PC-3 (cell line): ENCODE data around the gene POTEF. TPM values are rescaled to one million over a fixed set of nuclear protein-coding genes. Genes with fewer than 3 reads are reported as not detected.
"Not testable (repeated sequence)": the region's sequence is repeated elsewhere in the genome, so short reads cannot be mapped to it uniquely, and the experiment has no call there.

Experiments used
- ATAC-seq: fragments of 200-7000 bp; cut with Tn5 transposase; 2 replicates; pipeline ENCODE4 v1.9.1; 2020; ENCODE audit warnings: mild to moderate bottlenecking, moderate library complexity
- BruUV-seq: library from RNA; stranded (reverse); fragments of 400-500 nt; replicated peaks from 2 replicates; lab custom pipeline; 2021; lab: Mats Ljungman, UMichigan
- CTCF ChIA-PET: fragments of 300-600 bp; sonication (Branson Sonifier 250); formaldehyde crosslinking; loops from one replicate; lab custom pipeline; 2022; ENCODE audit warnings: antibody characterized with exemption; lab: Charles Lee
- POLR2A ChIA-PET: fragments of 300-600 bp; sonication (Branson Sonifier 250); formaldehyde crosslinking; loops from one replicate; lab custom pipeline; 2022; ENCODE audit warnings: antibody characterized with exemption; ENCODE audit not compliant: unreplicated experiment; lab: Charles Lee
- DNase-seq: peaks from one replicate; pipeline ENCODE4 v3.0.0-alpha.2; 2015
- H2AFZ ChIP-seq: fragments of 300-600 bp; sonication (generic); 2 replicates; pipeline ENCODE4 v1.6.0; 2016; ENCODE audit warnings: antibody characterized with exemption, low read length
- H3F3A ChIP-seq: fragments of 300-600 bp; sonication (generic); one replicate; pipeline ENCODE4 v1.6.0; 2017; ENCODE audit warnings: antibody characterized with exemption, low read length, control low read depth, mild to moderate bottlenecking; ENCODE audit not compliant: unreplicated experiment
- H3K27ac ChIP-seq: fragments of 300-600 bp; sonication (generic); 2 replicates; pipeline ENCODE4 v1.5.1; 2016; ENCODE audit warnings: mild to moderate bottlenecking, low read length
- H3K27me3 ChIP-seq: fragments of 300-600 bp; sonication (generic); 2 replicates; pipeline ENCODE4 v1.6.1; 2016; ENCODE audit warnings: low read length, mixed read lengths
- H3K36me3 ChIP-seq: fragments of 300-600 bp; sonication (generic); 2 replicates; pipeline ENCODE4 v1.6.1; 2016; ENCODE audit warnings: low read depth, mixed run types, low read length, mixed read lengths
- H3K4me1 ChIP-seq: fragments of 300-600 bp; sonication (generic); 2 replicates; pipeline ENCODE4 v1.5.1; 2016; ENCODE audit warnings: low read length; ENCODE audit not compliant: insufficient read depth
- H3K4me2 ChIP-seq: fragments of 300-600 bp; sonication (generic); 2 replicates; pipeline ENCODE4 v1.6.0; 2016; ENCODE audit warnings: low read length
- H3K4me3 ChIP-seq: fragments of 300-600 bp; sonication (generic); 2 replicates; pipeline ENCODE4 v1.5.1; 2016; ENCODE audit warnings: mild to moderate bottlenecking, low read length, mixed read lengths
- H3K79me2 ChIP-seq: fragments of 300-600 bp; sonication (generic); 2 replicates; pipeline ENCODE4 v1.6.1; 2017; ENCODE audit warnings: low read length, mixed read lengths
- H3K9ac ChIP-seq: fragments of 300-600 bp; sonication (generic); 2 replicates; pipeline ENCODE4 v1.6.0; 2016; ENCODE audit warnings: mild to moderate bottlenecking, low read length
- H3K9me2 ChIP-seq: fragments of 300-600 bp; sonication (generic); replicated peaks from 2 replicates; pipeline ENCODE4 v1.6.1; 2016; ENCODE audit warnings: mixed run types, low read length, mixed read lengths
- H3K9me3 ChIP-seq: fragments of 300-600 bp; sonication (generic); 2 replicates; pipeline ENCODE4 v1.6.1; 2016; ENCODE audit warnings: low read length, mixed read lengths
- H4K20me1 ChIP-seq: fragments of 300-600 bp; sonication (generic); 2 replicates; pipeline ENCODE4 v1.6.1; 2016; ENCODE audit warnings: low read length, mixed read lengths
- EZH2 ChIP-seq: fragments of 300-600 bp; sonication (generic); IDR thresholded peaks from one replicate; pipeline ENCODE4 v1.6.1; 2017; ENCODE audit warnings: antibody characterized with exemption, mild to moderate bottlenecking, low read length; ENCODE audit not compliant: unreplicated experiment
- EZH2phosphoT487 ChIP-seq: fragments of 300-600 bp; sonication (generic); IDR thresholded peaks from 2 replicates; pipeline ENCODE4 v1.6.1; 2018; ENCODE audit warnings: mild to moderate bottlenecking, antibody characterized with exemption, low read length, borderline replicate concordance
- intact Hi-C: fragments of 100-400 bp; cut with micrococcal nuclease; formaldehyde crosslinking; loops from 2 replicates; pipeline ENCODE4 v1.9.0; 2023
- total RNA-seq: library from RNA; depleted of rRNA; stranded (reverse); fragments of >200 nt; gene quantifications from 2 replicates; pipeline ENCODE4 v1.2.3, GENCODE V29; 2014
- TF ChIP-seq, protein P1 (sequence below): fragments of 300-600 bp; sonication (generic); conservative IDR thresholded peaks from 2 replicates; pipeline ENCODE4 v1.5.1; 2017; ENCODE audit warnings: antibody characterized with exemption, low read depth, mild to moderate bottlenecking, low read length

Gene POTEF
- total RNA-seq, 1 experiment from 2014 or later: not detected

DNA sequence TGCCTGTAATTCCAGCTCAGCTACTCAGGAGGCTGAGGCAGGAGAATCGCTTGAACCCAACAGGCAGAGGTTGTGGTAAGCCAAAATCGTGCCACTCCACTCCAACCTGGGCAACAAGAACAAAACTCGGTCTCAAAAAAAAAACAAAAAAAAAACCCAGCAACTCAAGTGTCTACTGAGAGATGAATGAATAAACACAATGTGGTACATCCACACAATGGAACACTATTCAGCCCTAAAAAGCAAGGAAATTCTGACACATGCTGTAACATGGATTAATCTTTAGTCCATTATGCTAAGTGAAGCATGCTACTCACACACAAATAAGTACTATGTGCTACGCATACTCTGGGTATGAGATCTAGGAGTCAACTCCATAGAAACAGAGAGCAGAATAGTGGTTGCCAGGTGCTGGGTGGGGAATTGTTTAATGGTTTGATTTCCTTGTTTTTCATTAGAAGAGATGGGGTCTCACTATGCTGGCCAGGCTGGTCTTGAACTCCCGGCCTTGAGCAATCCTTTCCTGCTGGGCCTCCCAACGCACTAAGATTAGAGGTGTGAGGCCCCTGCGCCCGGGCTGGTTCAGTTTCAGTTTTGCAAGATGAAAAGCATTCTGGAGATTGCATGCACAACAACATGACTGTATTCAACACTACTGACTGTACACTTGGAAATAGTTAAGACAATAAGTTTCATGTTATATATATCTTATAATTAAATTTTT, 36.4 kb upstream of the POTEF start:
- no peak overlapping the region for H3K4me2 ChIP-seq
- no TSS peak for BruUV-seq
- DNase-seq (no peak), ATAC-seq (no peak)
- H4K20me1 ChIP-seq: no peaks in the 10 kb centered on the region
- TF ChIP-seq EZH2phosphoT487 (no peak), EZH2 (no peak)
- TF ChIP-seq, protein P1, sequence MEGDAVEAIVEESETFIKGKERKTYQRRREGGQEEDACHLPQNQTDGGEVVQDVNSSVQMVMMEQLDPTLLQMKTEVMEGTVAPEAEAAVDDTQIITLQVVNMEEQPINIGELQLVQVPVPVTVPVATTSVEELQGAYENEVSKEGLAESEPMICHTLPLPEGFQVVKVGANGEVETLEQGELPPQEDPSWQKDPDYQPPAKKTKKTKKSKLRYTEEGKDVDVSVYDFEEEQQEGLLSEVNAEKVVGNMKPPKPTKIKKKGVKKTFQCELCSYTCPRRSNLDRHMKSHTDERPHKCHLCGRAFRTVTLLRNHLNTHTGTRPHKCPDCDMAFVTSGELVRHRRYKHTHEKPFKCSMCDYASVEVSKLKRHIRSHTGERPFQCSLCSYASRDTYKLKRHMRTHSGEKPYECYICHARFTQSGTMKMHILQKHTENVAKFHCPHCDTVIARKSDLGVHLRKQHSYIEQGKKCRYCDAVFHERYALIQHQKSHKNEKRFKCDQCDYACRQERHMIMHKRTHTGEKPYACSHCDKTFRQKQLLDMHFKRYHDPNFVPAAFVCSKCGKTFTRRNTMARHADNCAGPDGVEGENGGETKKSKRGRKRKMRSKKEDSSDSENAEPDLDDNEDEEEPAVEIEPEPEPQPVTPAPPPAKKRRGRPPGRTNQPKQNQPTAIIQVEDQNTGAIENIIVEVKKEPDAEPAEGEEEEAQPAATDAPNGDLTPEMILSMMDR: no peak
- H3K27me3 ChIP-seq: no peaks in the 10 kb centered on the region
- no peaks in the 10 kb centered on the region for H3K9me3 ChIP-seq
- no peak overlapping the region for H3K9ac ChIP-seq
- H3K9me2 ChIP-seq: no peaks in the 10 kb centered on the region
- no peak overlapping the region for H3K27ac ChIP-seq
- POLR2A ChIA-PET: no interaction called here
- H2AFZ ChIP-seq: no peak overlapping the region
- H3K36me3 ChIP-seq: peaks cover 14% of the 10 kb centered on the region
- CTCF ChIA-PET: no interaction called here
- no peaks in the 10 kb centered on the region for H3F3A ChIP-seq
- H3K4me3 ChIP-seq: no peak overlapping the region
- no peaks in the 10 kb centered on the region for H3K4me1 ChIP-seq
- no peaks in the 10 kb centered on the region for H3K79me2 ChIP-seq
- intact Hi-C loops: no loop called here

DNA sequence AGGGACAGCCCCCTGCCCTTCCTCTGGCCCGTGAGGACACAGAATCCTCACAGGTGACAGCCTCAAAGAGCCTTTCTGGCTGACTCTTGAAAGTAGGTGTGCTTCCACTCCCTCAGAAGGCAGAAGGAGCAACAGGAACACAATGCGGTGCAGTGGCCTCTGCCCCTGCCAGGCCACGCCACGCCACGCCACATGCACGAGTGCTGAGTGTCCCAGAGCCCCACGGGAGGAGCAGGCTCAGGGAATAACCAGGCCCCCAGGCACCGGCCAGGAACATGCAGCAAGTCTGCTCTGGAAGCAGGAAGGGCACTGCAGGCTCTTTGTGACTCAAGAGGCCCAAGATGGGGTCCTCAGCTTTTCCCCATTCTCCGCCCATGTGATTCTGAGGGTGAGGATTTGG, 33.9 kb upstream of the POTEF start:
- no TSS peak for BruUV-seq
- Histone ChIP-seq H3K79me2 (no peaks in the 10 kb centered on the region), H2AFZ (no peak overlapping the region), H4K20me1 (no peaks in the 10 kb centered on the region), H3K9me3 (no peaks in the 10 kb centered on the region), H3K4me1 (no peaks in the 10 kb centered on the region), H3K36me3 (peaks cover 11% of the 10 kb centered on the region), H3K9ac (no peak overlapping the region), H3K27ac (no peak overlapping the region), H3K9me2 (no peaks in the 10 kb centered on the region), H3K27me3 (no peaks in the 10 kb centered on the region), H3F3A (no peaks in the 10 kb centered on the region), H3K4me3 (no peak overlapping the region), H3K4me2 (no peak overlapping the region)
- ATAC-seq (no peak), DNase-seq (no peak)
- ChIA-PET POLR2A (no interaction called here), CTCF (no interaction called here)
- intact Hi-C loops: no loop called here
- TF ChIP-seq, protein P1: no peak
- TF ChIP-seq EZH2 (no peak), EZH2phosphoT487 (no peak)

- H3K9me2 ChIP-seq, H3K4me2 ChIP-seq, H3K4me1 ChIP-seq, ATAC-seq, H3F3A ChIP-seq, BruUV-seq, H3K27ac ChIP-seq, H3K9me3 ChIP-seq, H2AFZ ChIP-seq, H4K20me1 ChIP-seq, H3K9ac ChIP-seq, intact Hi-C loops, H3K36me3 ChIP-seq, H3K4me3 ChIP-seq, DNase-seq, H3K79me2 ChIP-seq, CTCF ChIA-PET, H3K27me3 ChIP-seq, POLR2A ChIA-PET: not testable (repeated sequence)
Measured at GRCh38 chr2:130162486-130162885, 33.5 kb upstream of the POTEF start.

DNA sequence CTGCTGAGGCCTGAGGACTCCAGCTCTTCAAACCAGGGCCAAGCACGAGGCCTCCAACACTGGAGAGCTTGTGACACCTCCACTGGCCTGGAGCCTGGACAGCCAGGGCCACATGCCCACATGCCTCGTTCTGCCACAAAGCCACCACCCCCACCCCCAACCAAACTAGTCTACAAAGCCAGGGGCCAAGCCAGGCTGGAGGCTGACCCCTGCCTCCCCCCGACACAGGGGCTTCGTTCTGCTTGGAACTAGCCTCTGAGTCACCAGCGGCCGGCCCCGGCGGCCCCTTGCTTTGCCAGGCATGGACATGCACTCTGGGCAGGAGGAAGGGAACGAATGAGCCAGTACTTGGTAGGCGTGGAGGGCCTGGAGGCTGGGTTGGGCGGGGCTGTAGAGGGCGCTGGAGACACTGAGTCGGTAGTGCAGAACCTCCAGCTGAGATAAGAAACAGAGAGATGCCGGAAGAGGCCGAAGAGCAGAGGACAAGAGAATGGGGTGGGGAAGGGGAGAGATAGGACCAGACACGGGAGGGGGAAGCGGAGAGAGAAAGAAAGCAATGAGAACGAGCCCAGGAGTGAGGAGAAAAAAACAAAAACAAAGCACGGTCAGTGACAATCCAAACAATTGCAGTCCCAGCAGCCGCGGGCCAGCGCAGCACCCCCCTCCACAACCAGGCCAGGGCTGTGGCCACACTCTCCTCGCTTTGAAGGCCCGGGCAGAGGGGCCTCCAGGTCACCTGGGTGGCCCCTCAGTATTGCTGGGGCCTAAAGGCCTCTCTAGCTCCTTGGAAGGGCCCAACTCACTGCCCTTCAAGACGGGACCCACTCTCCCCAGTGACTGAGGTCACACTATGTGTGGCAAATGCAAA, 32.0 kb upstream of the POTEF start:
- H3K79me2 ChIP-seq, H3K27ac ChIP-seq, H3K9me2 ChIP-seq, H3K27me3 ChIP-seq, POLR2A ChIA-PET, H4K20me1 ChIP-seq, H3K4me1 ChIP-seq, BruUV-seq, H2AFZ ChIP-seq, ATAC-seq, H3F3A ChIP-seq, H3K9ac ChIP-seq, H3K4me2 ChIP-seq, H3K9me3 ChIP-seq, intact Hi-C loops, H3K4me3 ChIP-seq, CTCF ChIA-PET, DNase-seq, H3K36me3 ChIP-seq: not testable (repeated sequence)
